ENCODE measurements around the gene ASB4.

DNA sequence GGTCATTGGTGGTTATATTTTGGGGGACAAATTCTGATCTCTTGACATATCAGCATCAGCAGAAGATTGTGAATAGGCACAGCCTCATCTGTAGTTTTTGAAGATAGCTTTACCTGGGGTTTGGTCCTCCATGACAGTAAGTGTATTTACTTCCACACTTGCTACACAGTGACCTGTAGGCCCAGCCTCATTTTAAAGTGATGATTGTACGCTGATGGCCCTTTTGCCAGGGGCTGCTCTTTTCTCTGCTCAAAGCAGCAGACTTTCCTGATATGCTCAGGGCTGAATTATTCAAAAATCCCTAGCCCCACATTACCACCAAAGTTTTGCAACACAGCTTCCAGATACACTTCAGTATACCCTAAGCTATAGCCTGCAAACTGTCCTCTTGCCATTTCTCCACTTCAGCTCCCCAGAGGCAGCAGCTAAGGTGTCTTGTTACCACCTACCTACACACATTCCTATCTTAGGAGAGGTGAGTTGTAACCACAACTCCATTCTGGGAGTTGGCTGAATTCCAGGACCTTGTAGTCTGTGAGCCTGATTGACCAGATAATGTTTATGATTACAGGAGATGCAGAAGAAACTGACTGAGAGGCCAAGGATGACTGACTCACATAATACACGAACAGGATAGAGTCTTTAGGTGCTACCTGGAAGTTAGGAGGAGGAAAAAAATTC is 6.0 kb downstream of the ASB4 start:
- TF ChIP-seq ELF4 (IDR thresholded peaks at IDR 0.05) (no peak), FOXM1 (IDR thresholded peaks at IDR 0.05; ENCODE audit: borderline replicate concordance) (no peak), HDGF (IDR thresholded peaks at IDR 0.05; ENCODE audit: borderline replicate concordance) (no peak), SP1 (IDR thresholded peaks at IDR 0.05) (no peak), FOXA1 (IDR thresholded peaks at IDR 0.05) (no peak)
- TF ChIP-seq, protein P1, sequence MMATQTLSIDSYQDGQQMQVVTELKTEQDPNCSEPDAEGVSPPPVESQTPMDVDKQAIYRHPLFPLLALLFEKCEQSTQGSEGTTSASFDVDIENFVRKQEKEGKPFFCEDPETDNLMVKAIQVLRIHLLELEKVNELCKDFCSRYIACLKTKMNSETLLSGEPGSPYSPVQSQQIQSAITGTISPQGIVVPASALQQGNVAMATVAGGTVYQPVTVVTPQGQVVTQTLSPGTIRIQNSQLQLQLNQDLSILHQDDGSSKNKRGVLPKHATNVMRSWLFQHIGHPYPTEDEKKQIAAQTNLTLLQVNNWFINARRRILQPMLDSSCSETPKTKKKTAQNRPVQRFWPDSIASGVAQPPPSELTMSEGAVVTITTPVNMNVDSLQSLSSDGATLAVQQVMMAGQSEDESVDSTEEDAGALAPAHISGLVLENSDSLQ (IDR thresholded peaks at IDR 0.05), result no peak

All from HEK293T (cell line).